Keratinocyte (primary cell): ENCODE data around the gene ZNF74.

Source experiments
- EZH2 ChIP-seq: IDR thresholded peaks from one replicate; pipeline ENCODE4 v1.6.1; 2012; ENCODE audit warnings: inconsistent platforms, mild to moderate bottlenecking, low read length, moderate library complexity
- TF ChIP-seq, protein P1 (sequence below), 3 experiments: IDR thresholded peaks in 1 of 3; conservative IDR thresholded peaks in 1 of 3; optimal IDR thresholded peaks in 1 of 3; 2 replicates in 2 of 3; 3 replicates in 1 of 3; pipeline versions ENCODE3 to v1.5.1; 2011; ENCODE audit warnings: low read length in 3 of 3, mild to moderate bottlenecking in 3 of 3, moderate library complexity in 2 of 3, control low read depth in 1 of 3, inconsistent platforms in 1 of 3; ENCODE audit not compliant: insufficient read depth in 2 of 3; ENCODE audit errors: extremely low read depth in 1 of 3

GRCh38 chr22:20421507-20421874 lies 27.5 kb downstream of the ZNF74 start:
- TF ChIP-seq, protein P1, sequence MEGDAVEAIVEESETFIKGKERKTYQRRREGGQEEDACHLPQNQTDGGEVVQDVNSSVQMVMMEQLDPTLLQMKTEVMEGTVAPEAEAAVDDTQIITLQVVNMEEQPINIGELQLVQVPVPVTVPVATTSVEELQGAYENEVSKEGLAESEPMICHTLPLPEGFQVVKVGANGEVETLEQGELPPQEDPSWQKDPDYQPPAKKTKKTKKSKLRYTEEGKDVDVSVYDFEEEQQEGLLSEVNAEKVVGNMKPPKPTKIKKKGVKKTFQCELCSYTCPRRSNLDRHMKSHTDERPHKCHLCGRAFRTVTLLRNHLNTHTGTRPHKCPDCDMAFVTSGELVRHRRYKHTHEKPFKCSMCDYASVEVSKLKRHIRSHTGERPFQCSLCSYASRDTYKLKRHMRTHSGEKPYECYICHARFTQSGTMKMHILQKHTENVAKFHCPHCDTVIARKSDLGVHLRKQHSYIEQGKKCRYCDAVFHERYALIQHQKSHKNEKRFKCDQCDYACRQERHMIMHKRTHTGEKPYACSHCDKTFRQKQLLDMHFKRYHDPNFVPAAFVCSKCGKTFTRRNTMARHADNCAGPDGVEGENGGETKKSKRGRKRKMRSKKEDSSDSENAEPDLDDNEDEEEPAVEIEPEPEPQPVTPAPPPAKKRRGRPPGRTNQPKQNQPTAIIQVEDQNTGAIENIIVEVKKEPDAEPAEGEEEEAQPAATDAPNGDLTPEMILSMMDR (optimal IDR thresholded peaks at IDR 0.05 in 1 of 3, IDR thresholded peaks at IDR 0.05 in 1 of 3, conservative IDR thresholded peaks at IDR 0.05 in 1 of 3; ENCODE audit: extremely low read depth in 1 of 3, insufficient read depth in 2 of 3, low read length in 3 of 3) = no peak
- no peak for TF ChIP-seq EZH2
